NCI-H1694 (cell line): ENCODE results near the gene TRIO.

Source experiments
- DNase-seq: peaks from one replicate; lab custom pipeline; 2025; lab: John Stamatoyannopoulos, UW

The TRIO gene

GRCh38 chr5:14209222-14209822 lies 66.2 kb downstream of the TRIO start:
- DNase-seq: no peak

- no peak for DNase-seq
These were observed 66.7 kb downstream of the TRIO start for GRCh38 chr5:14209836-14210235.

- no peak for DNase-seq
These were observed 67.6 kb downstream of the TRIO start for GRCh38 chr5:14210729-14211128.

- DNase-seq: no peak
These were observed 69.0 kb downstream of the TRIO start for GRCh38 chr5:14211818-14212803.

- DNase-seq: no peak
These were observed 69.7 kb downstream of the TRIO start for GRCh38 chr5:14212838-14213237.

- no peak for DNase-seq
These were observed 70.1 kb downstream of the TRIO start for GRCh38 chr5:14213253-14213652.

GRCh38 chr5:14213813-14214585 lies 70.9 kb downstream of the TRIO start:
- DNase-seq: no peak

- DNase-seq: no peak
These were observed 72.8 kb downstream of the TRIO start for GRCh38 chr5:14215901-14216300.

GRCh38 chr5:14216372-14216771 lies 73.2 kb downstream of the TRIO start:
- DNase-seq: no peak

- no peak for DNase-seq
These were observed 73.8 kb downstream of the TRIO start for GRCh38 chr5:14216902-14217301.

GRCh38 chr5:14217587-14217986 lies 74.4 kb downstream of the TRIO start:
- no peak for DNase-seq

GRCh38 chr5:14218011-14218410 lies 74.9 kb downstream of the TRIO start:
- DNase-seq: no peak

GRCh38 chr5:14218480-14218879 lies 75.3 kb downstream of the TRIO start:
- DNase-seq: no peak

GRCh38 chr5:14218897-14219573 lies 75.9 kb downstream of the TRIO start:
- no peak for DNase-seq

- DNase-seq: no peak
These were observed 76.8 kb downstream of the TRIO start for GRCh38 chr5:14219800-14220512.

- no peak for DNase-seq
These were observed 77.5 kb downstream of the TRIO start for GRCh38 chr5:14220642-14221041.

- DNase-seq: no peak
These were observed 78.6 kb downstream of the TRIO start for GRCh38 chr5:14221732-14222131.

- no peak for DNase-seq
These were observed 79.1 kb downstream of the TRIO start for GRCh38 chr5:14222206-14222605.

GRCh38 chr5:14223372-14223771 lies 80.2 kb downstream of the TRIO start:
- no peak for DNase-seq

- no peak for DNase-seq
These were observed 82.2 kb downstream of the TRIO start for GRCh38 chr5:14225173-14225834.

- no peak for DNase-seq
These were observed 83.0 kb downstream of the TRIO start for GRCh38 chr5:14226149-14226548.
